GM19023 (cell line): ENCODE data around the gene AK9.

Experiments
- ATAC-seq: cut with Tn5 transposase; IDR thresholded peaks from one replicate; pipeline ENCODE4 v1.9.1; 2021; ENCODE audit warnings: mild to moderate bottlenecking, moderate library complexity; ENCODE audit not compliant: unreplicated experiment

The AK9 gene

DNA sequence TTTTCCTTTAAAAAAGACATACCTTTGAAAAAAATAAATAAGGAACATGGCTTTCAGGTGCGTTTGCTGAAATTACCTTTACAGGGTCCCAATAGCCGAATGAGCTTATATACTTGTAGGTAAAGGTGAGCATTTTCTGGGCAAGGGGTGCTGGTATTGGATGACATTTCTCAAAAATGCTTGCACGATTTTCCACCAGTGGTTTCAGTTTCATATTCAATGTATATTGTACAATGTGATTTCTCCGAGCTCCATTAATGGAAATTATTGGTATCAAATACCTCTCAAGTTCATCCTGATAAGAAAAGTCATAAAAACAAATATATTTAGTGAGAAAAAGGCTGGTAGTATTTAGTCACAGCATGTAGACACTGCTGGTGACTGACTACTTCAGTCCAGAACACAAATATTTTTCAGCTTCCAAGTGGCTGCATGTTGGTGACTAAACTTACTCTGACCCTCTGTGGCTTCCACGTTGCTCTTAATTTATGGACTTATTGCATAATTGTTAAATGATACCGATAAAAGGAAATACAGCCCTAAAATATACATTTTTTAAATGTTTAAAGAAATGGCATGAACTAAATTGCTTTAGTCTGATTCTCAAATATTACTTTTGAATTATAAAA lies 175.1 kb downstream of the AK9 start:
- ATAC-seq = no peak

DNA sequence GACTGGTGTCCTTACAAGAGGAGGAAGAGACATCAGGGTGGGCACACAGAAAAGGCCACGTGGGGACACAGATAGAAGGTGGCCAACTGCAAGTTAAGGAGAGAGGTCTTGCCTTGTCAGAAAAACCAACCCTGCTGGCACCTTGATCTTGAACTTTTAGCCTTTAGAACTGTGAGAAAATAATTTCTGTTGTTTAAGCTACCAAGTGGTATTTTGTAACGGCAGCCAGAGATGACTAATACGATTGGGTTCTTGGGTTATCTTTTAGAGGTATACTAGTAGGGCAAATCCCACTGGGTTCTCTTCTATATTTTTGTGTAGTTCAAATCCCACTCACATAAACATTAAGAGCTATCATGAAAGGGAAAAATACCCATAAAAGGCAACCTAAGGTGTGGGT lies 176.1 kb downstream of the AK9 start:
- ATAC-seq = no peak

GRCh38 chr6:109513571-109514071 lies 177.4 kb downstream of the AK9 start:
- ATAC-seq = no peak

- ATAC-seq = no peak
Measured at GRCh38 chr6:109512271-109512817, 178.7 kb downstream of the AK9 start.

GRCh38 chr6:109511832-109512231 lies 179.2 kb downstream of the AK9 start:
- ATAC-seq = no peak

GRCh38 chr6:109510358-109510757 lies 180.6 kb downstream of the AK9 start:
- ATAC-seq = no peak

- no peak for ATAC-seq
Measured at GRCh38 chr6:109508166-109508860, 182.7 kb downstream of the AK9 start.

- ATAC-seq = no peak
Measured at GRCh38 chr6:109507490-109508072, 183.4 kb downstream of the AK9 start.

DNA sequence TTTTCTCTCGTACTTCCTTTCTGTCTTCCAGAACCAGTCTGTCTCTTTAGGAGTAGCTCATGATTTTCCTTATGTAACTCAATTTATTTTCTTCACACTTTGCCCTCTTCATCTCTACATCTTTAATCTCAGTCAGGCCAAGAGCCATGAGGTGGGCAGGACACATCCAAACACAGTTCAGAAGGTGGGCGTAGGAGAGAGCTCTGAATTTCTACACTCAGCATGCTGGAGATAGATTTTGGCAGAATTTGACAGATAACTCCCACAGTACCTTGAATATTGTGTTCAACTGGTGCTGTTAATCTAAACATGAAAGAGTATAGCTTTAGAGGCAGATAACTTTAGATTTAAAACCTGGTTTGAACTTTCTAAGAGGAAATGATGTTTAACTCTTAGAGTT lies 184.2 kb downstream of the AK9 start:
- ATAC-seq = no peak

GRCh38 chr6:109506314-109506713 lies 184.7 kb downstream of the AK9 start:
- ATAC-seq = no peak

DNA sequence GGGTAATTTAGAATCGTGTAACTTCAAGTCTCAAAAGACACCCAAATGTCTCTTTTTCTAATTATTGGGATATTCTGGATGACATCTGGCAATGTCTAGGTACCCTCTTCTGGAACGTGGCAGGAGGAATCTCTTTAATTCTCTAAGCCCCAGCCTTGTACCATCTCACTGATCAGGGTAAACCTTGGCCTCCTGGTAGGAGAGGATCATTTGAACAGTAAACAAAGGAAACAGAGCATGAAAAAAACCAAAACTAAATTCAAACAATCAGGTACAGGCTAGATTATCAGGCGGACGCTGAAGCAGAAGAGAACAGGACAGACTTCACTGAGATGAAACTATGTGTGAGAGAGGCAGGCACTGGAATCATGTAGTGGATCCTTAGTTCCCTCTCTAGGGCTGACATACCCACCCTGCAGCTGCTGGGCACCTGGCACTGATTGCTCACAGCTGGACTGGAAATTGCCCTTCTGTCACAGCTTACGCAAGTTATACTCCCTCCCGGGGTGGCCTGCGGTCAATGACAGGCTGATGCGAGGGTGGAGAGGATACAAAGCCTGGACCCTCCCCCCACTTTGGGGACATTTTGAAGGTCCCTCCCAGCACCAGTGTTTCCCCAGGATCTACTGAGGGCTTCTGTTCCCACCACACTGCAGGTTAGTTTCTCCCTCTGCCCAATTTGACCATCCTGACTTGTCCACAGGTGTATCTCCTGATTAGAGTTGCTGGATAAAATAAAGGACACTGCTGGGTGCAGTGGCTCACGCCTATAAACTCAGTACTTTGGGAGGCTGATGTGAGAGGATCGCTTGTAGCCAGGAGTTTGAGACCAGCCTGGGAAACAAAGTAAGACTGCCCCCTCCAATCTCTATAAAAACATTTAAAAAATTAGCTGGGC lies 187.4 kb downstream of the AK9 start:
- no peak for ATAC-seq

DNA sequence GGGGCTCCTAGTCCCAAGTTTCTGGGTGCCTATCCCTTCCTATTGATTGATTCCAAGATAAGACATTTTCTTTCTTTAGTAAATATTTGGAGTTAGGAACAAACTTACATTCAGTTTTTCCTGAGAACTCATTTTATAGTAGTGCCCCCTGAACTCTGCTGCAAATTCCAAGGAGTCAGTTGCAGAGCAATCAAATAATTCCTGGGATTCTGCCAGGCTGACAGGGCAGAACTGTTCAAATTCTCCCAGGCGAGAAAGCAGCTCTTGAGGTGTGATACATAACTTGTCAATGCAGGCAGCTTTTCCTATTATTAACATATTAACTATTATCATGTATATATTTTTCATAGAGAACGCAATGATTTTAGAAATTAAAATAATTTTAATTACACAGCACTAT lies 192.1 kb downstream of the AK9 start:
- ATAC-seq = no peak

GRCh38 chr6:109498052-109498451 lies 192.9 kb downstream of the AK9 start:
- ATAC-seq = no peak

DNA sequence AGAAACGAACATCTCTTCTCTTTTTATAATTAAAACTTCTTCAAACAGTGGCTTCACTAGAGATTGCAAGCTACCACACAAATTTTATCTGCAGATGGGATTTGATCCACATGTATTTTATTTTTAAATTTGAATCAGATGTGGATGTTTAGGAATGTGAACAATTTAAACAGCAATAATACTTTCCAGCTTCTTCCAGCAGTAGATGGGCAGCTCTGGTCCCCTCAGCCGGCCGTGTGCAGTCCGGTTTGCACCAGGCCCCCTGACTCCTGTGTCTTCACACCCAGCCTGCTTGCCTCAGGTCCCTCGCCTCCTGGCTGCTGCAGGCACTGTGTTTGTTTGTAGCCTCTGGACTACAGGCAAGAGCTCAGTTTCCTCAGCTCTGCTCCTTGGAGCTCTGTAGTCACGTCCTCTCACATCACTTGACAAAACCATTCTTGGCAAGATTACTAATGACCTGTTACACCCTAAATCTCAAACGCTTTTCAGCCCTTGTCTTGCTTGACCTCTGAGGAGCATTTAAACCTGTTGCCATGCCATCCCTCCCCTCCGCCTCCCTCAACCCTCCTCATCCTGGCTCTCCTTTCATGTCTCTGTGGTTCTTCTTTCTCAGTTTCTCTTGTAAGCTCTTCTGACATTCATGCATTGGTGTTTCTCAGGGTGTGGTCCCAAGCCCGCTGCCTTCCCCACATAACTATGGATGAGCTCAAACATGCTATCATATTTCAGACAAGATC lies 194.8 kb downstream of the AK9 start:
- no peak for ATAC-seq

DNA sequence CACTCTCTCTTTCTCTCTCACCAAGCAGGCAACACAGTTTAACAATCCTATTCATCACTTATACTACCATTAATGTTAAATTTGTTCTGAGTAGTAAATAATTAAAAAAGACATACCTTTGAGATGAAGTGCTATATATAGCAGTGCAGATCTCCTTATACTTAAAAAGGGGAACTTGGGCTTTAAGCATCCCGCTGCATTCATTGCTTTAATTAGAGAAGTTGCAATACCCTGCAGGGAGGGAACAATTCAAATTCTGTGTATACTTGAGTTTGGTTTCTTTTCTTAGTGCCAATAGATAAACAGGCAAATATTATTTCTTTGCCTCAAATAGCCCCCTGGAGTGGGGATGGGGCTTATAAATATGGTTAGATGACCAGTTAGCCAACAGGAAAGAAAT lies 197.1 kb downstream of the AK9 start:
- no peak for ATAC-seq

DNA sequence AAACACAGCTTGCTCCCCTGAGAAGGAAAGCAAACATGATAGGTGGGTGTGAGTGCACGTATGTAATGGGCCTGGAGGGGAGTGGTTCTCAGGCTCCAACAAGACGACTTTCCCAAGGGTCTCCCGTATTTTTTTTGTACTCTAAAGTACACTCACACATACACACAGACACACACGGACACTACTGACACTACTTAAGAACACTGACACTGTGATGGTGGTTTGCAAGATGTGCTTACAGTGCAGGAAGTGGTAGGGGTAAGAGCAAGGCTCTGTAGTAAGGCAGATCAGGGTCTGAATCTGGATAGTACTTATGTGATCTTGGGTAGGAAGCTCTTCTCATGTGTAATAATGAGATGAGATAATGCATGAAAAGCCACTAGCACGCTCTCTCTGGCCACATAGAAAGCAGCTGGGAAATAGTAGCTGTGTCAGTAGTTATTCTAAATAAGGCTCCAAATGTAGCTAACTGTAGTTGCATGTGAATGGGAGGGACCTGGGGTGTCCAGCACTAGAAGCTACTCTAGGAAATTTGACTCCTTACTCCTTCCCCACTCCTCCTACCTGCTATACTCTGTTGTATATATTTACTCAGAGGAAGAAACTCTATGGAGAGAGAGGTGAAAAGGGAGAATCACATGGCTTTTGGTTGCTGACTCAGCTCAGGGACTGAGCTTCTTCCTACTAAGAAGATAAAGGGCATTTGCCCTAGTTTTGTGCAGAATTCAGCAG lies 199.6 kb downstream of the AK9 start:
- no peak for ATAC-seq

- ATAC-seq = no peak
Measured at GRCh38 chr6:109490713-109491112, 200.3 kb downstream of the AK9 start.

- no peak for ATAC-seq
Measured at GRCh38 chr6:109488001-109488400, 203.0 kb downstream of the AK9 start.

DNA sequence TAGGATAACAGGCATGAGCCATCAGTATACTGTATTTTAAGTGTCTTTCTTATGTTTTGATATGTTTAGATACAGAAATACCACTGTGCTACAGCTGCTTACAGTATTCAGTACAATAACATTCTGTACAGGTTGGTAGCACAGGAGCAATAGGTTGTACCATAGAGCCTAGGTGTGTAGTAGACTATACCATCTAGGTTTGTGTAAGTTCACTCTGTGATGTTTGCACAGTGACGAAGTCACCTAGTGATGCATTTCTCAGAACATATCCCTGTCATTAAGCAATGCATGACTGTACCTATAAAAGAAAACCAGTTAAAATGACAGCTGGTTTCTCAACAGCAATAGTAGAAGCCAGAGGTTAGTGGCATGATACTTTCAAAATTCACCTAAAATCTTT lies 204.9 kb downstream of the AK9 start:
- no peak for ATAC-seq
